Measurements from ENCODE around the gene UTRN.

UTRN gene

GRCh38 chr6:144284783-144285547 is at the start of gene UTRN:
Gene UTRN (plus strand): TSS chr6:144285335. CDS start chr6:144291829, 6,494 bp downstream.
- no peak for DNase-seq

DNA sequence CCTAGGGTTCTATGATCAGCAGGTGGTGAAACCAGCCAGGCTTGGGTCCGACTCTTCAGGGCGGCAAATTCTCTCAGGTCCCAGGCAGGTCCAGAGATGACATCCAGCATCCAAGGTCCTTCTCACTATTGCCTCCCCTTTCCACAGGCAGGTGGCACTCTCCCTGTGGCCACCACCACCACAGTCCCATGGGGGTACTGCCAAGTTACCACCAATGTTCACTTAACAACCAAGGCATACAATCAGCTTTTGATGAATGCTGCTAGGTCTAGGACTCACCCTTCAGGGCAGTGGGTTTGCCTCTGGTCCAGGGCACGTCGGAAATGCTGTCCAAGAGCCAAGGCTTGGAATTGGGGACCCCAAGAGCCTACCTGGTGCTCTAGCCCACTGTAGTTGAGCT is 40.4 kb upstream of the UTRN start:
- no peak for DNase-seq

GRCh38 chr6:144246988-144247387 is 38.1 kb upstream of the UTRN start:
- DNase-seq: no peak

- no peak for DNase-seq
These were observed 37.1 kb upstream of the UTRN start for GRCh38 chr6:144248003-144248402.

DNA sequence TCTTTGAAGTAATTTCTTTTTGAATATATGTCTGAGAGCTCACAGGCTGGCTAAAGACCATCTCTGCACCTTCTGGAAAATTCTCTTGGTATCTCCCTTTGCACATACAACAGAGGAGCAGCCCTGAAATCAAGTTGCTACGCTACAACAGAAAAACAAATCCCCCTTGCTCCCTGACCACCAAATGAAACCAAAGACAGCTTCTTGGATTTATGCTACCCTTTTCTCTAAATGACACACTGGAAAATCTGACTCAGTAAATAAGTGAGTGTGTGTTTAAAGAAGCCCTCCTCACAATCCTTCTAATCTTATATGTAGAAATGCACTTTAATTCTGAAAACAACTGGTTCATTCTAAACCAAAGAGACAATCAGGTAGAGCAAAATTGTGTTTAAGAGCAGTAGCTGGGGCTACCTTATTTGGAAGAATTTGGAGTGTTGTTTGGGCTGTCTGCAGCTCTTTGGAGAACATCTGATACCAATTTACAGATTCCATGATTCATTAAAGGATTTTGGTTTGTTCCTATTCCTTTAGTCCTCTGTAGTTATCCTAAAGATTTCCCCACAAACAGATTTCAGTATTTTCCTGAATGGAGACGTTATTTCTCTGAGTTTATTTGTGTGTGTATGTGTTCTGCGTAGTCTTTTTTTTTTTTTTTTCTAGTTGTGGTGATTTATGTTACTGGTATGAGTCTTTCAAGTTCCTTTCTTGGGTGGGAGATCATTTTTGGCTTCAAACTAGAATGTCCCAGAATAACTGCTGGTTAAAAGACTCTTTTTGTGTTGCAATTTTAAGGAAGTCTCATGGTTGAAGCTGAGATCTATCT is 36.4 kb upstream of the UTRN start:
- no peak for DNase-seq

- DNase-seq: no peak
These were observed 34.9 kb upstream of the UTRN start for GRCh38 chr6:144250276-144250675.

DNA sequence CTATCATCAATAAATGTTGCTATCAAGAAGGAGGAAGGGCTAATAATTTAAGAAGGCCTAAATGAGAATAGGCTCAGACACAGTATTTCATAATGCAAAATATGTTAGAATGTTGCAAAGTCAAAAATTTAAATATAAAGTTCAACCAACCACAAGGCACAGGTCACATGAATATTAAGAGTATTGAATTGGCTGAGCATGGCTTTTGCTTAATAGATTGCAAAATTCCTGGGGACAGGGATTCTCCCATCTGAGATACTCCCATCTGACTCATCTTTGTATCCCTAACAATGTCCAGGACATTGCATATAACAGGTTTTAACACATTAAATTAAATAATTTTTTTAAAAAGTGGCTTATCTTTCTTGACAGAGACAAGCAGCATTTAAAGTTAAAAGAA is 32.9 kb upstream of the UTRN start:
- DNase-seq: no peak

- no peak for DNase-seq
These were observed 25.1 kb upstream of the UTRN start for GRCh38 chr6:144259986-144260385.

- DNase-seq: no peak
These were observed 22.4 kb upstream of the UTRN start for GRCh38 chr6:144262470-144263369.

DNA sequence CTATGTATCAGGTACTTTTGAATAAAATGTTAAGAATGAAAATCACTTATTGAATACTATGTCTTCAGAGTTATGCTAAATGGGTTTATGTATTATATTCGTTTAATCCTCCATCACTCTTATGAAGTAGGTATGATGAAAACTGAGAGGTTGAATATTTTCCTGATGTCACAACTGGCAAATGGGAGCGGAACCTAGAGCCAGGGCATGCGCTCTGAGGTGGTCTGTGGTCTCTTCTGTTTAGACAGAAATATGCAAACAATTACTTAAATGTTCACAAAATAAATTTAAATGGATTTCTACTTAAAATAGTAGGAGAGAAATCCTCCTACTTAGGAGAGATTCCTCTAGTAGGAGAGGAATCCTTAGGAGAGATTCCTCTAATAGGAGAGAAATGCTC is 21.3 kb upstream of the UTRN start:
- DNase-seq: no peak

GRCh38 chr6:144264270-144265060 is 20.7 kb upstream of the UTRN start:
- no peak for DNase-seq

GRCh38 chr6:144265061-144265357 is 20.1 kb upstream of the UTRN start:
- DNase-seq: no peak

- DNase-seq: no peak
These were observed 19.7 kb upstream of the UTRN start for GRCh38 chr6:144265390-144265789.

GRCh38 chr6:144266091-144266649 is 19.0 kb upstream of the UTRN start:
- no peak for DNase-seq

DNA sequence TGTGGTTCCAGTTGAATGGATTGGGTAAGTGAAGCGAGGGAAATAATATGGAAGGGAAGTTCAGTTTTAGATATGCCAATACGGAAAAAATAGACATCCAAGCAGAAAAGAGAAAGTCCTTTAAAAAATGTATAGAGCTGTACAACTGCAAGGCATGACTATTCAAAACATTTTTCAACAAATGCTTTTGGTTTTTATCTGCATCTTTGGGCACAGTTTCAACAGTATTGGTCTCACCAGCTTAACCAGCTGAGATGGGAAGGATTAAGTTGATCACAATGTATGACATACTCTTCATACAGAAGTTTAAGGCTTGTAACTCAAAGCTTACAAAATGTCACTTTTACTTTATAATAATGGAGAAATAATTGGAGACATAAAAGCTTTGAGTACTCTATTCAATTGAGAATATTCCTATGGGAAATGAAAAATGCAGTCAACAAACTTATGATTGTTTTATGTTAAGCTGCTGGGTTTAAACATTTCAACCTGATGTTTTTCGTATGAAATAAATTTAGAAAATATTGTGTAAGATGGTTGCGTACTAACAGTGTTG is 16.3 kb upstream of the UTRN start:
- DNase-seq: no peak

DNA sequence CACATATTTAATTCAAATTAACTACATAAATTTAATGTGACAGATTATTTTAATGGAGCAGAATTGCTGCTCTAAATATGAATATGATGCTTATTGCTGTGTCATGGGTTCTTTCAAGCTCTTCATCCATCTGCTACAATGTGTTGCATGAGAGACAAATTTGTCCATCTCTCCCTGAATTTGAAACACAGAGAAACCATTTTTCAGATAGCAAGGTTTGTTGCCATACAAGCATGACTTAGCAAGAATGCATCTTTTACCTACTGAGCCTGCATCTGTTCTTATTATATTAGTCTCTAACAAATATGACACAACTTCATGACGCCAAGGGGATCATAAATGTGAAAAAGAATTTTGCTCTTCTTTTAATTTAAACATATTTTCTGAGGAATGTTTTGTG is 8.0 kb upstream of the UTRN start:
- DNase-seq: no peak

DNA sequence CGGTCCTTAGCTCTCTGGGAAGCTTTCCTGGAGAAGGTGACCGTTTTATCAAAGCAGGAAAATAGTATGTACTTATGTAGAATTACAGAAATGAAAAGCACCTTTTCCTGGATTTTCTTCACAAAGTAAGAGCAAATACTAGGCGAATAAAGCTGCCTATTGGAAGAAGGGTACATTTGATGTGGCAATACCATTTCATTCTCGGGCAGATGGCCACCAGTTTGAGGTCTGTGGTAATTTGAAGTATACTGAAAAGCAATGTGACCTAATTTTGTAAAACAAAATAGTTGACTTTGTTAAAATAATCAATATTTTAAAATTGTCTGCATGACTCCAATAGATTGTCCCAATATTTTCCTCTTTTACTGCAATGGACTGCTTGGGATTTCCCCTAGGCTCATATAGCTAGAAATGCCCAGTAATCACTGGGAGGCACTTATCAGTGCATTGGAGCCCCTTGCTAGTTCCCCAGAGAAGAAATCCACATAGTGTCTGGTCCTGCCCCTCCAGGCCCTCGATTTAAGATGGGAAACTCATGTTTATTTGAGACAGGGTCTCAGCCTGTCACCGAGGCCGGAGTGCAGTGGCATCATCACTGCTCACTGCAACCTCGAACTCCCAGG is 7.4 kb upstream of the UTRN start:
- no peak for DNase-seq

DNA sequence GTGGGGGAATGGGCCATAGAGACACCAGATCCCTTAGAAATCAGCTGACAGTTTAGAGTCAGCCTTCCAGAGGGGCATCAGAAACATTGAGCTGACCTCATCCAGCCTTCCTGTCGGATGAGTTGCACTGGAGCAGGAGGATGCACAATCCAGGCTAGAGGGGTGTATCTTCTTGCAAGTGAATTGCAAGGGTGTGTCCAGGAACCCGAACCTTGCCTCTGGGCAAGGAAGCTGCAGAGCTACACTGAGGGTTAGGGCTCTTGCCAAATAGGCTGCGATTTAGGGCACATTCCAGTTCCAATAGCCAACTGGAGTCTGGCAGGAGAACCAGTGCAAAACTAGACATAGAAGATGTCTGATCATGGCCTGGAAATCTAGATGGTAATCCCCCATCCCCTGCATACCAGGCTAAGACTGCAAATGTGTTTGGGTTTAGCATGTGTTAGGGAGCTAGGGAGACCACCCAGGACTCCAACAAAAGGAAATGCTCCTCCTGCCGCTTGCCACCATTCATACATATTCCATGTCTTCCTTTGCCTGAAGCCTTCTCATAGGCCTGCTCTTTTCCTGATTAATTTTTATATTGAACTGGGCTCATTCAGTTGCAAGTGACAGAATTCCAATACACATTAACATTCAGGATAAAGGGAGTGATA is 6.3 kb upstream of the UTRN start:
- DNase-seq: no peak

- DNase-seq: no peak
These were observed 5.5 kb upstream of the UTRN start for GRCh38 chr6:144279484-144280150.
